ENCODE data around the gene SPTB.

DNA sequence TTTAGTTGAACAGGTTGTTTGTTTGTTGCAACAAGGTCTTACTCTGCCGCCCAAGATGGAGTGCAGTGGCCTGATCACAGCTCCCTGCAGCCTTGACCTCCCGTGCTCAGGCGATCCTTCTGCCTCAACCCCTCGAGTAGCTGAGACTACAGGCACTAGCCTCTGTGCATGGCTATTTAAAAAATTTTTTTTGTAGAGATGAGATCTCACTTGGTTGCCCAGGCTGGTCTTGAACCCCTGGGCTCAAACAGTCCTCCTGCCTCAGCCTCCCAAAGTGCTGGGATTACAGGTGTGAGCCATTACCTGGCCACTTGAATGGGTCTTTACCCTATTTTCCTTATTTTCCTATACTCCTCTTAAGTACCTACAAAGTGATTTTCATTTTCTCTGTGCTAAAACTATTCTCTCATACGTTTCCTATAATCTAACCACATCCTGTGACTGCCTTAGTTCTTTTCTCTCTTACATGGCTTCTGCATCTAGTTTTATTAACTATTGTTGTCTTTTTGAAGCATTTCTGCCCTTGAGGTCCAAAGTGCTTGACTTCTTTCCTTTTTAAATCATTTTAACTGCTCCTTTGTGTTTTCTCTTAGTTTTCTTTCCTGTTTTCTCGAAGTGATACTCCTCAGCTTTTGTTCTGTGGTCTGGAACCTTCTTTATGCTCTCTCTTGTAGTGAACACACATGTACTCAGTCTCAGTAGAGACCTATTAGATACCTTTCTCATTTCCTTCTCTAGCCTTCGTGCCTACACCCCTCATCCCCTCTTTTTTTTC, 48.7 kb upstream of the SPTB start:
- TF ChIP-seq POLR2A (IDR thresholded peaks at IDR 0.05), result no peak
- TF ChIP-seq, protein P1, sequence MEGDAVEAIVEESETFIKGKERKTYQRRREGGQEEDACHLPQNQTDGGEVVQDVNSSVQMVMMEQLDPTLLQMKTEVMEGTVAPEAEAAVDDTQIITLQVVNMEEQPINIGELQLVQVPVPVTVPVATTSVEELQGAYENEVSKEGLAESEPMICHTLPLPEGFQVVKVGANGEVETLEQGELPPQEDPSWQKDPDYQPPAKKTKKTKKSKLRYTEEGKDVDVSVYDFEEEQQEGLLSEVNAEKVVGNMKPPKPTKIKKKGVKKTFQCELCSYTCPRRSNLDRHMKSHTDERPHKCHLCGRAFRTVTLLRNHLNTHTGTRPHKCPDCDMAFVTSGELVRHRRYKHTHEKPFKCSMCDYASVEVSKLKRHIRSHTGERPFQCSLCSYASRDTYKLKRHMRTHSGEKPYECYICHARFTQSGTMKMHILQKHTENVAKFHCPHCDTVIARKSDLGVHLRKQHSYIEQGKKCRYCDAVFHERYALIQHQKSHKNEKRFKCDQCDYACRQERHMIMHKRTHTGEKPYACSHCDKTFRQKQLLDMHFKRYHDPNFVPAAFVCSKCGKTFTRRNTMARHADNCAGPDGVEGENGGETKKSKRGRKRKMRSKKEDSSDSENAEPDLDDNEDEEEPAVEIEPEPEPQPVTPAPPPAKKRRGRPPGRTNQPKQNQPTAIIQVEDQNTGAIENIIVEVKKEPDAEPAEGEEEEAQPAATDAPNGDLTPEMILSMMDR (IDR thresholded peaks at IDR 0.05 in 4 of 5, conservative IDR thresholded peaks at IDR 0.05 in 1 of 5), result no peak
